Stomach (tissue), 4 donors: ENCODE measurements around the gene MKNK2.

Experiments
- CTCF ChIP-seq, 7 experiments: fragments of 450-650 bp in 4 of 7; fragments of 200-600 bp in 3 of 7; sonication (generic) in 3 of 7; IDR thresholded peaks; one replicate each; pipeline ENCODE4 v1.5.1; 2016 to 2019; ENCODE audit warnings: antibody characterized with exemption in 7 of 7, control low read depth in 2 of 7, mild to moderate bottlenecking in 1 of 7
- POLR2A ChIP-seq, 4 donors: fragments of 450-650 bp; IDR thresholded peaks; one replicate each; pipeline ENCODE4 v1.6.1; 2016; ENCODE audit warnings: antibody characterized with exemption in 4 of 4, control low read depth in 2 of 4, mild to moderate bottlenecking in 1 of 4, moderate library complexity in 1 of 4

GRCh38 chr19:2081873-2082810 lies 31.1 kb upstream of the MKNK2 start:
- TF ChIP-seq CTCF (IDR thresholded peaks at IDR 0.05) (no peak), POLR2A (IDR thresholded peaks at IDR 0.05) (no peak)
